OCI-M1 (cell line): ENCODE data around the gene PDE4A.
A peak's percentile ranks its signal among the peaks of the same experiment; 100 is the strongest.
"Not testable (repeated sequence)": the region's sequence is repeated elsewhere in the genome, so short reads cannot be mapped to it uniquely, and the experiment has no call there.

Source experiments
- DNase-seq: peaks from one replicate; lab custom pipeline; 2025; lab: John Stamatoyannopoulos, UW

PDE4A gene

DNA sequence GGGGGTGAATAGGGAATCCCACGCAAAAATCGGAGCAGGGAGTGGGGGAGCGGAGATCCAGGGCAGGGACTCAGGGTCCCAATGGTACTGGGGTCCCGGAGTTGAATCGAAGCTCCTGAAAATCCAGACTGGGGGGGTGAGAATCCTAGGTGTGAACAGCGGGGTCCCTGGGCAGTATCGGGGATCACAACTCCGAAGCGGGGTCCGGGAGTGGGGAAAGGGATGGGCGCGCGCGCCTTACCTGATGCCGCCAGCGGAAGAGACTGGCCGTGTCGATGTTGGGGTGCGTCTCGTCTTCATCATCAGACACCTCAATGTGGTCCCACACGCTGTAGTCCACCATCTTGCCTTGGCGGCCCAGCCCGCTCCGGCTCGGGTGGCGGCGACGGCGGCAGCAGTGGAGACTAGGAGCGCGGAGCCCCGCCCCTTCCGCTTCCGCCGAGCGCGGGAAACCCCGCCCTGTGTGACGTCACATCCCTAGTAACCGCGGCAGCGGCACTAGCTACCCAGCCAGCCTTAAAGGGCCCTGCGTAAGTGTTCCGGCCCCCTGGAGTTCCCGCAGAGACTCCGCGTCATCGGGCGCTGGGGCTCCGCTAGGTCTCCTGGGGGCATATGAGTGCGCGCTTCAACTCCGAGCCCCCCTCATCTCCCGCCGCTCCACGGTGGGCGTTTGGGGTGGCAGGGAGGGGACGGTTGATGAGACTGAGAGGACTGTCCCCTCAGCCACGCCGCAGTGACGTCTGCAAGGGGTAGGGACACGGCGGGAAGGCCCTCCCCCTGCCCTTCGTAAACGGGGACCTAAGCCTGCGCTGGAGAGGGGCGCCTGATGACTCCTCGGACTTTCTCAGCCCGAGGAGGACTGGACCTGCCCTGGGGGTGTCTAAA is 17.0 kb upstream of the PDE4A start, which contains the start of gene CDC37:
Gene CDC37 (minus strand): TSS at position 406 of the 885 bp plus-strand sequence. CDS start 63 bp downstream, at position 343.
- DNase-seq = peak; percentile 100

GRCh38 chr19:10404888-10405820 is 15.2 kb upstream of the PDE4A start:
- DNase-seq = no peak

- DNase-seq = no peak
Measured at GRCh38 chr19:10406191-10406590, 14.1 kb upstream of the PDE4A start.

GRCh38 chr19:10407096-10407495 is 13.2 kb upstream of the PDE4A start:
- no peak for DNase-seq

DNA sequence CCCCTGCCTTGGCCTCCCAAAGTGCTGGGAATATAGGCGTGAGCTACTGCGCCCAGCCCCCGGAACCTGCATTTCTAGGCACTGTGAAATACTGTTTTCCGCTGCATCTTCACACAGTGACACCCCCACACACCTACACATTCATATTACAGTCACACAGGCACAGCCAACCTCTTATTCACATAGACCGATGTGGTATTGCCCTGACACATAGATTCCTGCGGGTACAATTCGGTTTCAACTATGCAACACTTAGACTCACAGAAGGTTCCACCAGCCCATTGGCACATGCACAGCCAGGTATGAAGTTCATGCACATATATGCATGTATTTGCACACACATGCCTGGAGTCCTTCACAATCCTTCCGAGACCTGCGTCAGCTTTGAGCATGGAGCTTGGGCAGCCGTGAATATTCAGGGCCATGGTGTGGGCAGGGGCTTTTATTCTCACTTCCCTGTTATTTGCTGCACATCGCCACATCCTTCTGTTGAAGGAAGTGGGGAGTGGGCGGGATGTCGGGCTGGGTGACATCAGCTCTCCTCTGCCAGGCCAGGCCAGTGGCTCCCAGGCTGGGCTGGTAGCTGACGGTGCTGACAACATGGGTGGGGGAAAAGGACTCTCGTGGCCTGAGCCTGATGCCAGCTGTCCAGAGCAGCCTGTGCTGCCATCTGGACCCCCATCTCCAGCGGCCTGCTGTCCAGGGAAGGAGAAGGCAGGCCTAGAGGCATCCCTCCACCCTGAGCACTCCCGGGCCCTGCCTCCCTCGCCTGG is 11.6 kb upstream of the PDE4A start:
- no peak for DNase-seq

GRCh38 chr19:10411224-10411623 is 9.1 kb upstream of the PDE4A start:
- not testable (repeated sequence) for DNase-seq

- DNase-seq = no peak
Measured at GRCh38 chr19:10412257-10412977, 7.9 kb upstream of the PDE4A start.

GRCh38 chr19:10416083-10416379 is 4.3 kb upstream of the PDE4A start:
- no peak for DNase-seq

GRCh38 chr19:10416380-10417257 is 3.7 kb upstream of the PDE4A start:
- DNase-seq = peak; percentile 100

GRCh38 chr19:10417541-10418234 is 2.6 kb upstream of the PDE4A start:
- no peak for DNase-seq

DNA sequence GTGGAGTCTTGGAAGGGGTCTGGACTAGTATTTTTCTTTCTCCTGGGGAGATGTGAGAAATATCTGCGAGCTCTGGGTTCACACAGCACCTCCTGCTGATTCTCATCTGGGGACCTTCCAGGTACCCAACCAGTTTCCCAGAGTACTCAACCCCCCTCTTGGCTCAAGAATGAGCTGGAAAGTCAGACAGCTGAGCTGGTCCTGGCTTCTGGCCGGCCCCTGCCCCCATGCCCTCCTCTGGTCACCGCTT is 2.2 kb upstream of the PDE4A start:
- peak; percentile 92 for DNase-seq

DNA sequence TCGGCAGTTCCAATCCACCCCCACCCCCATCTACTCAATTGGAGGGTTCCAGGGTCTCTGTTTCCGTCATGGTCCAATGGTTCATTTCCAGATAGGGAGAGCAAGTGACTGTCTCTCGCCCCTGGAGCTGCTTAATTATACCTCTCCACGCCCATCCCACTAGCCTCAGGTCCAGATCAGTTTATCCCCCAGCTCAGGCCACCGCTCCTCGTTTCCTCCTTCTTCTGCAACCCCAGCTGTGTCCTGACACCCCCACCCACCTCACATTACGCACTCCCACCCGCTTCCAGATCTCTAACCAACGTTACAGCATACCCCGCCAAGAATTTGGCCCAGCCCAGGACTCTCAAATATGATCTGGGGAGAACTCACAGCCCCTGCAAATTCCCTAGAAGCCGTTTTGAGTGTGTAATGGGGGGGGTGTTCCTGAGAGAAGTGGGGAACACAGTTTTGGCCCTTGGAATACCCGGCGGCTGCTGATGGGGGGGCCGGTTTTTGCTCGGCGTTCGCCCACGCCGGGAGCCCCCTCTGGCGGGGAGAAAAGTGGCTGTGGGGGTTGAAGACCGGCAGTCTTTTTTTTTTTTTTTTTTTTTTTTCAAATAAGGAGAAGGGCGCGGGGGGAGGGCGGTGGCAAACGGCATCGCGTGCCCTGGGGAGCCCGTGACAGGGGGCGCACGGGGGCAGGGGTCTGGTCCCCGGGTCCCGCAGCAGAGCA is 1.7 kb upstream of the PDE4A start:
- DNase-seq = peak; percentile 92

GRCh38 chr19:10419200-10419645 is 1.1 kb upstream of the PDE4A start:
- no peak for DNase-seq

- peak; percentile 98 for DNase-seq
Measured at GRCh38 chr19:10419646-10420443, 493 bp upstream of the PDE4A start.

- DNase-seq = peak; percentile 71
Measured at GRCh38 chr19:10421240-10422045, 1.1 kb downstream of the PDE4A start.

- peak; percentile 70 for DNase-seq
Measured at GRCh38 chr19:10422046-10422461, 1.7 kb downstream of the PDE4A start.

GRCh38 chr19:10422846-10423245 is 2.5 kb downstream of the PDE4A start:
- DNase-seq = no peak
